Stimulated activated naive B cell treated with anti-CD40 and anti-IgM and Interleukin-4, amounts not matched to agents 10 μg/mL and 1 μg/mL and 100 μg/mL, for 72 hours (primary cell): ENCODE measurements around the gene SLC22A4.

ENCODE experiments used
- ATAC-seq, 2 donors: fragments of 150-1000 bp; cut with Tn5 transposase; replicated peaks; 2 replicates each; pipeline ENCODE4 v1.10.0; 2021; ENCODE audit warnings: moderate library complexity in 1 of 2
- DNase-seq: peaks from one replicate; pipeline ENCODE4 v3.0.0; 2021
- H3K27ac Mint-ChIP-seq: one replicate; pipeline ENCODE4 v1.8.0; 2022; ENCODE audit warnings: mild to moderate bottlenecking, mixed read lengths
- H3K27me3 Mint-ChIP-seq, 2 donors: one replicate each; pipeline ENCODE4 v1.8.0; 2022; ENCODE audit warnings: mixed read lengths in 2 of 2
- H3K36me3 Mint-ChIP-seq, 2 donors: one replicate each; pipeline ENCODE4 v1.8.0; 2022; ENCODE audit warnings: mixed read lengths in 2 of 2, mild to moderate bottlenecking in 1 of 2
- H3K4me1 Mint-ChIP-seq, 2 donors: one replicate each; pipeline ENCODE4 v1.8.0; 2022; ENCODE audit warnings: mixed read lengths in 2 of 2, mild to moderate bottlenecking in 1 of 2
- H3K4me3 Mint-ChIP-seq, 2 donors: one replicate each; pipeline ENCODE4 v1.8.0; 2022; ENCODE audit warnings: mild to moderate bottlenecking in 2 of 2, mixed read lengths in 2 of 2, moderate library complexity in 1 of 2
- H3K9me3 Mint-ChIP-seq, 2 donors: one replicate each; pipeline ENCODE4 v1.8.0; 2022; ENCODE audit warnings: mixed read lengths in 2 of 2, mild to moderate bottlenecking in 1 of 2

SLC22A4 gene

DNA sequence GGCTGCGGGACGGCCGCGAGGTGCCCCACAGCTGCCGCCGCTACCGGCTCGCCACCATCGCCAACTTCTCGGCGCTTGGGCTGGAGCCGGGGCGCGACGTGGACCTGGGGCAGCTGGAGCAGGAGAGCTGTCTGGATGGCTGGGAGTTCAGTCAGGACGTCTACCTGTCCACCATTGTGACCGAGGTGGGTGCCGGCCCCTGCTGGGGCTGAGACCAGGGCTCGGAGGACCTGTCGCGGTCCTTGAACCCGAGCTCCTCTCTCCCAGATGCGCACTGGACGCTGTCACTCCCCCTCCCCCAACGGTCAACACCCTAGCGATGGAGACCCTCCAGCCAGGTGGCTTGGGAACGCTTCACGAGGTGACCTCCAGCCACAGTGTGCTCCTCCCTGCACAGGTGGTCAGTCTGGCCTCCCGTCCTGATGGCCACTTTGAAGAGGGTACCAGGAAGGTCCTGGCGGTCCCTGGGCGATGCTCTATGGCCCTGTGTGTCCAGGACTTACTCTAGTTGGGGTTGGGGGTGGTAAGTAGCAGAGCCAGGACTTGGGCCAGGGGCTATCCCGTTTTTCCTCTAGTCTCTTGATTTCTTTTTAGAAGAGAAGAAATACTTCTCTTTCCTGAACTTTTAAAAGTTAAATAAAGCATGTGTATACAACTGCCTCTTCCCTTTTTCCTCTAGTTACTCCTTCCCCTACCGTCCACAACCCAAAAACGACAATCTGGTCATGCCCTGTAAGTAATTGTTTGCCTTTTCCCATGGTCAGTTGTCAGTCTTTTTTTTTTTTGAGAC lies 76.2 kb downstream of the SLC22A4 start:
- Mint-ChIP-seq H3K4me3 (peak overlapping the region; percentile 86 to 89), H3K9me3 (no peaks in the 10 kb centered on the region), H3K27ac (peak overlapping the region; percentile 85), H3K4me1 (peaks cover 12 to 20% of the 10 kb centered on the region in 2 donors), H3K27me3 (no peaks in the 10 kb centered on the region), H3K36me3 (peaks cover 0 to 4% of the 10 kb centered on the region in 2 donors)
- DNase-seq (no peak), ATAC-seq (no peak)

DNA sequence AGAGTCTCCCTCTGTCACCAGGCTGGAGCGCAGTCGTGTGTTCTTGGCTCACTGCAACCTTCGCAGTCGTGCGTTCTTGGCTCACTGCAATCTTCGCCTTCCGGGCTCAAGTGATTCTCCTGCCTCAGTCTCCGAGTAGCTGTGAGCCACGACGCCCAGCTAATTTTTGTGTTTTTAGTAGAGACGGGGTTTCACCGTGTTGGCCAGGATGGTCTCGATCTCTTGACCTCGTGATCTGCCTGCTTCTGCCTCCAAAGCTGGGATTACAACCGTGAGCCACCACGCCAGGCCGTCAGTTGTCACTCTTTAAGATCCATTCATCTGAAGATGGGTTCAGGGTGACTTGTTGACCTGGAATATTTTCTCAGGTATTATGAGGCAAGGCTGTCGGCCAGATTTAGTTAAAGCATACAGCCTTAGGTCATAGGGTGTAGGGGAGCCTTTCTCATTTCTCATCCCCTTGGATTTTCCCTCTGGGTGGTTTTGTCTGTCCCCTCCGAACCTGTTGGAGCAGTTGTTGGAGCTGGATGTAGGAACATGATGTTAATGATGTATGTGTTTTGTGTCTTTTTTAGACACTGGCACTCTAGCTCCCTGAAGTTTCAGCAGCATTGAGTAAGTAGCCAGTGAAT lies 76.9 kb downstream of the SLC22A4 start:
- Mint-ChIP-seq H3K27me3 (no peaks in the 10 kb centered on the region), H3K4me1 (peaks cover 12 to 20% of the 10 kb centered on the region in 2 donors), H3K9me3 (no peaks in the 10 kb centered on the region), H3K27ac (peak overlapping the region; percentile 59), H3K4me3 (peak overlapping the region; percentile 86 to 89), H3K36me3 (no peaks in the 10 kb centered on the region)
- DNase-seq, result no peak
- ATAC-seq, result no peak

DNA sequence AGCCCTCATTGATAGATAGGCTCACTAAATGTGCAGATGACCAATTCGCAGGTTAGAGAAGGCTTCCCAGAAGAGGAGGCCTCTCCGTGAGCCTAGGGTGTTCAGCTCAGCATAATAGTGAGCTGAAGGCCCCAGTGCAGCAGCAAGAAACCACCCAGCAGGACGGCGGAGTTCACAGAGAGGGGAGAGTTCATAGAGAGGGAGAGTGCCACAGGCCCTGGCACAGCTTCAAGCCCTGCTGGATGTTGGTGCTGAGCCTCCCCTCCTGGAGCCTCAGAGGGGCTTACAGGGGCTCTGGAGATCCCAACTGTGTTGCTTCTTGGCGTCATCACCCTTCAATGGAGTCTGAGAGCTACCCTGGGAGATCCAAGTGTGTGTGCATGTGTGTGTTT lies 77.4 kb downstream of the SLC22A4 start:
- no peak overlapping the region for H3K4me3 Mint-ChIP-seq
- H3K36me3 Mint-ChIP-seq, result no peaks in the 10 kb centered on the region
- H3K27ac Mint-ChIP-seq, result no peak overlapping the region
- H3K9me3 Mint-ChIP-seq, result no peaks in the 10 kb centered on the region
- H3K27me3 Mint-ChIP-seq, result no peaks in the 10 kb centered on the region
- peaks cover 12 to 20% of the 10 kb centered on the region in 2 donors for H3K4me1 Mint-ChIP-seq
- DNase-seq (no peak), ATAC-seq (no peak)

DNA sequence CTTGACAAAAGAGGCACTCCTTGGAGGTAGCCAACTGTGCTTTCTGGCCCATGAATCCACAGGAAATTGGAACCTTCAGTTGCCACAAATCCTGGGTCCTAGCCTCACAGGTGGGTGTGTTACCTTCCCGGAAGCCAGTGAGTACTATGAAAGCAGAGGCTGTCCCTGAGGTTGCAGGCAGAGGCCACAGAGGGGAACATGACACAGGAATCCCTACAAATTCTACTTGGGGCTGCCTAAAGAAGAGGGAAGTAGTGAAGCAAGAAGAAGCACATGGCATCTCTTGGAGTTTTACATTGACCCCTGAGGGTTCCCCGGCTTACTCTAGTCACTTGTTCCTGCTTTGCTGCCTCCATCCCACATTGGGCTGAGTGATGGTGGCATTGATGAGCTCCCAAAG lies 77.9 kb downstream of the SLC22A4 start:
- no peak for DNase-seq
- no peak for ATAC-seq
- Mint-ChIP-seq H3K27me3 (no peaks in the 10 kb centered on the region), H3K9me3 (no peaks in the 10 kb centered on the region), H3K4me3 (no peak overlapping the region), H3K36me3 (no peaks in the 10 kb centered on the region), H3K27ac (no peak overlapping the region), H3K4me1 (peaks cover 12 to 20% of the 10 kb centered on the region in 2 donors)

DNA sequence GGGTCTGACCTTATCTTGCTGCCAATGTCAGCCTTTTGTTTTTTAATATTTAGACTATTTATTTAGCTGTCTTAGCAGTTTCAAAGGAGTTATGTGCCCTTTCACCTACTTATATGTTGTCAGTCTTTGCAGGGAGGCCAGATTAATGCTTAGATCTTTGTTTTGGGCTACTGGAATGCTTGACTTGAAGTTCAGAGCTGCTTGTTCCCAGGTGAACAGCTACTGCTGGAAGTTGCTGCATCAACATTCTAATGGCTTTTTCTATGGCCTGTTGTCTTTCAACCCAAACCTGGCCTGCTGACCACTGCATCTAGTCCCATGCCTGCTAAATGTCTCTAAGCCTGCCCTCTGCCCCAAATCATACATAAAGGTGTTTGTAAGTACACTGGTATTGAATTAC lies 78.3 kb downstream of the SLC22A4 start:
- Mint-ChIP-seq H3K4me3 (no peak overlapping the region), H3K9me3 (no peaks in the 10 kb centered on the region), H3K36me3 (no peaks in the 10 kb centered on the region), H3K4me1 (peaks cover 12 to 20% of the 10 kb centered on the region in 2 donors), H3K27ac (no peak overlapping the region), H3K27me3 (no peaks in the 10 kb centered on the region)
- ATAC-seq, result no peak
- DNase-seq, result no peak

DNA sequence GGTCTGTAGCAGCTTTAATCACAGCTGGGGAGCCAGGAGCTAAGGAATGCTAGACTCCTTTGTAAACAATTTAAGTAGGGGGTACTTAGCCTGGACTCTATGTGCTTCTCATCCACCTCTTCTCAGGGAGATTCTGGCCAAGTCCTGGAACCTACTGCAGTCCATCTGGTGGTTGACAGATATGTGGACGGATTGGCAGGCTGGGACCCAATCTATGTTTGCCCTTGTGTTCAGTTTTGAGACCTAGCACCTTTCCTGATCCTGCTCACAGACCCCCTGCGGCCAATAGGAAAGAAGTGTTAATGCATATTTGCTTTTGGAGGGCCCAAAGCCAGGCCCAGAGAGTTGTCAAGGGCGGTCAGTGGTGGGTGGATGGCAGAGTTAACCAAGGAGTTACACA lies 81.8 kb downstream of the SLC22A4 start:
- H3K4me3 Mint-ChIP-seq, result no peak overlapping the region
- peaks cover 13 to 18% of the 10 kb centered on the region in 2 donors for H3K4me1 Mint-ChIP-seq
- DNase-seq (no peak), ATAC-seq (no peak)
- no peaks in the 10 kb centered on the region for H3K27me3 Mint-ChIP-seq
- no peak overlapping the region for H3K27ac Mint-ChIP-seq
- no peaks in the 10 kb centered on the region for H3K9me3 Mint-ChIP-seq
- H3K36me3 Mint-ChIP-seq, result peaks cover 5 to 10% of the 10 kb centered on the region in 2 donors

DNA sequence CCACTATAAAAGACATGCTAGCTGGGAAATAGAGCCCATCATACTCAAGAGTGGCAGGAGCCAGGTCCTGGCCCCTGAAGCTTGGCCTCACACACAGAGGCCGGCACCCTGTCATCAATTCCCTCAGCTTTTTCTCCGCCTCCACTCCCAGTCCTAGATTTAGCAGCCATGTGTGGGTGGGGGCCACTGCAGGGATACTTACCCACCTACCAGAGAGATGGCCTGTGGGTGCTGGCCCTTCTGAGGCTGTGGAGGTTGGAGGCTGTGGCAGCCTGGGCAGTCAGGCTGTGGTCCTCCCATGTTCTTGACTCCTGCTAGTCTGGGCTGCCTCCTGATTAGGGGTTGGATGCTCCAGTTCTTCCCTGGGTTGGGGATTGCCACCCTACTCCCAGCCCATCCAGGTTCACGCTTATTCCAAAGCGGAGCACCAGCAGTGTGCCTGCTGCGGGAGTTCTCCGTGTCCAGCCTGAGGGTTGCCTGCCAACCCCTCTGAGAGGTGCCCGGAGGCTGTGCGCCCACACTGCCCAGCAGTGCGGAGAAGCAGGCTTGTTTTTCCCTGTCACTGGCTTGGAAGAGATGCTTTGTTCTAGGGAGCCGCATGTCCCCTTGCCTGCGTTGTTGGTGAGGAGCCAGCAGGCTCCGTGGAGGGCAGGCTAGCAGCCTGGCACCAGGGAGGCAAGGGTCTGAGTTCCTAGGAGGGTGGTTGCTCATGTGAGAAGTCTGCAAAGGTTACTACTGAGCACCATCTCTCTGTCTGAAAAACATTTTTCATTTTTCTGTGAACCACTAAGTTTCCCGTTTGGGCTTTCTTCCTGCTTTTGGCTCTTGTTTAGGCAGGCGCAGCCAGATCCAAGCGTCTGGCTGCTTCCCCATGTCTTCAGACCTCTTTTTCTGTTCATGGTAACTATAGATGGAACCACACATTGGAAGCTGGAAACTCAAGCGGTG lies 82.8 kb downstream of the SLC22A4 start:
- Mint-ChIP-seq H3K27ac (peak overlapping the region; percentile 31), H3K4me1 (peaks cover 9 to 11% of the 10 kb centered on the region in 2 donors), H3K27me3 (no peaks in the 10 kb centered on the region), H3K4me3 (no peak overlapping the region), H3K36me3 (peaks cover 5 to 10% of the 10 kb centered on the region in 2 donors), H3K9me3 (no peaks in the 10 kb centered on the region)
- DNase-seq, result no peak
- no peak for ATAC-seq

DNA sequence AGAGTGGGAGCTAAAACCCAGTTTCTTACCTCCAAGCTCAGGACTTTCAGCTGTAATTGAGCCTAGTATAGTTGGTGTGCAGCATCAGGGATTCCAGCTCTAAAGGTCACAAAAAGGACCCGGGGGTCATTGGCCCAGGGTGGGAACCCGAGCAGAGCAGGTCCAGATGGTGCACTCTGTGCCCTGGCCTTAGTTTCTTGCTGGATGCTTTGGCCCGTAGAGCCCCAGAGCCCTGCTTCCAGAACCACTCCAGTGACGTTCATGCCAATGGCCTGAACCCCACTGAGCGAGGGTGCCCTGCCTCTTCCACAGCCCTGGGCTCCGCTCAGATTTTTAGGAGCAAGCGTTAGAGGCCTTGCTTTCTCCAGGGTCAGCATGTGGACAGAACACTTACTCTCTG lies 83.5 kb downstream of the SLC22A4 start:
- Mint-ChIP-seq H3K36me3 (peaks cover 5 to 14% of the 10 kb centered on the region in 2 donors), H3K9me3 (no peaks in the 10 kb centered on the region), H3K27ac (no peak overlapping the region), H3K27me3 (no peaks in the 10 kb centered on the region), H3K4me3 (no peak overlapping the region), H3K4me1 (peaks cover 7% of the 10 kb centered on the region in 2 donors)
- DNase-seq (no peak), ATAC-seq (no peak)

DNA sequence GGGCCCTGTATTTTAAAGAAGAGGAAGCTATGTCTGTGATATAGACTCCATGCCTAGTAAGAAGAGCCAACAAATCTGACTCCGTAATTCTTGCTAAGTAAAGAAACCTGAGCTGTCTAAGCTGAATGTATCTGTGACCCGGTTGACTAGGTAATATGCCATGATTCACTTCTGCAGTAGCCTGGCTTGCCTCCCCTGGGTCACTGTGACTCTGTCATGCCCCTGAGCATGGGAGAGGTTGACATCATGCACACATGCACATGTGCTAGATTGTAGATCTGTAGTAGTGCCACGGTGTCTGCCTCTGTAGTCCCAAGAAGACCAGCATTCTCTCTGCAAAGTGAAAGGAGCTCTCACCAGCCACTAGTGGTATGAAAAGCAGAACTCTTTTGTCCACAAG lies 84.4 kb downstream of the SLC22A4 start:
- peak overlapping the region; percentile 69 for H3K27ac Mint-ChIP-seq
- no peak overlapping the region for H3K4me3 Mint-ChIP-seq
- H3K9me3 Mint-ChIP-seq, result no peaks in the 10 kb centered on the region
- no peaks in the 10 kb centered on the region for H3K27me3 Mint-ChIP-seq
- H3K36me3 Mint-ChIP-seq, result peaks cover 5 to 14% of the 10 kb centered on the region in 2 donors
- peaks cover 7% of the 10 kb centered on the region in 2 donors for H3K4me1 Mint-ChIP-seq
- ATAC-seq (peak; percentile 58 to 97), DNase-seq (peak; percentile 28)

DNA sequence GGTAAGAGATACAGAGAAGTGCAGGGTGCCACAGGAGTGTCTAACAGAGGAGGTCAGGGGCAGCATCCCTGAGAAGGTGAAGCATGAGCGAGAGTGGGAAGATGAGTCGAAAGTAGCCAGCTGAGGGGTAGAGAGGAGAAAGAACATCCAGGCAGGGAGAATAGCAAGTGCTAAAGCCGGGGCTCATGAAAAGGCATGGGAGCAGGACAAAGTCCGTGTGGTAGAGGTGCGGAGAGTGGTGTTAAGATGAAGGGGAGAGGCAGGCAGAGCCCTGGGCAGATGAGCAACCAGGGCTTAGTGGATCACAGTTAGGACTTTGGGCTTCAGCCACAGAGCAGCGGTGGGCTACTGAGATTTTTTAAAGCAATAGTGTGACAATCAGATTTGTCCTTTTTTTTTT lies 85.9 kb downstream of the SLC22A4 start:
- no peak overlapping the region for H3K27ac Mint-ChIP-seq
- H3K27me3 Mint-ChIP-seq, result no peaks in the 10 kb centered on the region
- no peak overlapping the region for H3K4me3 Mint-ChIP-seq
- peaks cover 7 to 8% of the 10 kb centered on the region in 2 donors for H3K4me1 Mint-ChIP-seq
- ATAC-seq (no peak), DNase-seq (no peak)
- no peaks in the 10 kb centered on the region for H3K9me3 Mint-ChIP-seq
- peaks cover 5 to 14% of the 10 kb centered on the region in 2 donors for H3K36me3 Mint-ChIP-seq

DNA sequence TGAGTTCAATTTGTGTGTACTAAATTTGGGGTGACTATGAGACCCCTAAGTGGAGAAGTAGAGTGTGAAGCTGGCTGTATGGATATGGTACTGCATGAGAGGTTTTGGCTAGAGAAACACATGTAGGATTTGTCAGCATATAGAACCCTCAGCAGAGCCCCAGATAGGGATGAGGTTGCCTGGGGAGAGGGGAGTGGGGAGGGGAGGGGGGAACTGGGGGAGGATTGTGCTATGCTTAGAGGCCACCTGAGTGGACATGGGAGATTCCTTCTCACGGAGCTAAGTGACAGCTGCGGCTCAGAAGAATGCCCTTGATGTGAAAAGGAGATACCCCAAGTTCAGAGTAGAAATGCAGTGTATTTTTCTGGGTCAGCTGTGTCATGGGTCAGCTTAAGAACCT lies 86.5 kb downstream of the SLC22A4 start:
- Mint-ChIP-seq H3K36me3 (peaks cover 5 to 16% of the 10 kb centered on the region in 2 donors), H3K4me1 (peaks cover 11 to 15% of the 10 kb centered on the region in 2 donors), H3K4me3 (no peak overlapping the region), H3K27me3 (no peaks in the 10 kb centered on the region), H3K27ac (no peak overlapping the region), H3K9me3 (no peaks in the 10 kb centered on the region)
- DNase-seq, result no peak
- ATAC-seq, result no peak

DNA sequence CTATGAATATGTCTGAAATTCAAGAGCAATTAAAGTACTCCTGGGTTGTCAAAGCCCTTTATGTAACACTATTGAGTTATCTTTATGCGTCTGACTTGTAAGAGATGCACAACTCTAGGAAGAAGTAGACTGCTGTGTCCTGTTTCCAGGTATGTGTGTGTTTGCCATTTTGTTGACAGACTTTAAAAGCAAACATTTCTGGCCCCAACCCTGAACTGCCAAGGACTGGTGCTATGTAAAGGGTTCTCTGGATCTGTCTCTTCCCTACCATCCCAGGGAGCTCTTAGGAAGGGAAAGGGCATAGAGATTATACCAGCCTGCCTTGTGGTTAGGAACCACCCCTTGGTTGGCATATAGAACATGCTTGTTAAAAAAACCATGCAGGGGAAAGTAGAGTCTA lies 87.4 kb downstream of the SLC22A4 start:
- Mint-ChIP-seq H3K27me3 (no peaks in the 10 kb centered on the region), H3K4me3 (no peak overlapping the region)

DNA sequence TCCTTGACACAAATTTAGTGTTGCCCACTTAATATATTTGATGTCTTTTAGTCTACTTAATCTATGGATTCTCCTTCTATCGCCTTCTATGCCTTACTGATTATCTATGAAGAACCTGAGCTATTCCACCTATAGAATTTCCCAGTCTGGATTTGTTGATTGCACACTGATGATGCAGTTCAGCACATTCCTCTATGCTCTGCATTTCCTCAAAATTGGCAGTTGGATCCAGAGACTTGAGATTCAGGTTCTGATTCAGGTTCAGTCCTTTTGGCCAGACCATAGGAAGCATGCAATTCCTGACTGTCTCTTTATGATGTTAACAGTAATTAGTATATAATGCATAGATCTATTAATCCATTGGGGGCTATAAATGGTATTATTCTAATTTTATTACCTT lies 89.1 kb downstream of the SLC22A4 start:
- DNase-seq, result no peak
- Mint-ChIP-seq H3K27ac (no peak overlapping the region), H3K36me3 (peaks cover 5 to 17% of the 10 kb centered on the region in 2 donors), H3K4me3 (no peak overlapping the region), H3K9me3 (no peaks in the 10 kb centered on the region), H3K4me1 (peaks cover 24 to 36% of the 10 kb centered on the region in 2 donors), H3K27me3 (no peaks in the 10 kb centered on the region)
- ATAC-seq, result no peak

More for the DNA sequence above, 87.4 kb downstream of the SLC22A4 start:
- DNase-seq, result no peak
- no peak overlapping the region for H3K27ac Mint-ChIP-seq
- H3K4me1 Mint-ChIP-seq, result peaks cover 16 to 23% of the 10 kb centered on the region in 2 donors
- H3K9me3 Mint-ChIP-seq, result no peaks in the 10 kb centered on the region
- peaks cover 5 to 17% of the 10 kb centered on the region in 2 donors for H3K36me3 Mint-ChIP-seq
- no peak for ATAC-seq

DNA sequence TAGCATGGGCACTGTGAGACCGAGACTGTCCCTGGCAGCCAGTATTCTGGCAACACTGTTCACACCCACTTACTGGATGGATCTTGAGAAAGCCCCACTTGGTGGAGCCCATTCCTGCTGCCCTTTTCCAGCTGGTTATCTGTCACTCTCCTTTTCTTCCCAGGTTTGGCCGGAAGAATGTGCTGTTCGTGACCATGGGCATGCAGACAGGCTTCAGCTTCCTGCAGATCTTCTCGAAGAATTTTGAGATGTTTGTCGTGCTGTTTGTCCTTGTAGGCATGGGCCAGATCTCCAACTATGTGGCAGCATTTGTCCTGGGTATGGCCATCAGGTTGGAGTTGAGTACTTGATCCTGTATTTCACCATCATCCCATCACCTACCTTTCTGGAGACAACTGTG lies 89.8 kb downstream of the SLC22A4 start:
- no peaks in the 10 kb centered on the region for H3K9me3 Mint-ChIP-seq
- H3K4me3 Mint-ChIP-seq, result no peak overlapping the region
- peaks cover 18 to 32% of the 10 kb centered on the region in 2 donors for H3K4me1 Mint-ChIP-seq

More for the DNA sequence above, 89.8 kb downstream of the SLC22A4 start:
- DNase-seq (no peak), ATAC-seq (no peak)
- H3K27ac Mint-ChIP-seq, result no peak overlapping the region
- H3K36me3 Mint-ChIP-seq, result peaks cover 7 to 20% of the 10 kb centered on the region in 2 donors
- H3K27me3 Mint-ChIP-seq, result no peaks in the 10 kb centered on the region
